SK-N-SH treated with all-trans-retinoic acid at 6 μM for 48 hours (cell line): ENCODE measurements around the gene BRI3.

Experiments
- ESRRG ChIP-seq: fragments of 250-450 bp; sonication (Bioruptor Pico); IDR thresholded peaks from 2 replicates; pipeline ENCODE4 v1.6.1; 2021; ENCODE audit warnings: mild to moderate bottlenecking
- ISL1 ChIP-seq: fragments of 250-450 bp; sonication (Bioruptor Pico); IDR thresholded peaks from 2 replicates; pipeline ENCODE4 v2.1.2; 2022; ENCODE audit warnings: mild to moderate bottlenecking, moderate library complexity
- PPARA ChIP-seq: fragments of 250-450 bp; sonication (Bioruptor Pico); IDR thresholded peaks from 2 replicates; pipeline ENCODE4 v1.5.0; 2020; ENCODE audit warnings: mild to moderate bottlenecking, borderline replicate concordance
- RARB ChIP-seq: fragments of 250-450 bp; sonication (Bioruptor Pico); IDR thresholded peaks from 2 replicates; pipeline ENCODE4 v1.8.0; 2021; ENCODE audit warnings: mild to moderate bottlenecking, moderate library complexity
- TF ChIP-seq, protein P1 (sequence below): fragments of 250-450 bp; sonication (Bioruptor Pico); IDR thresholded peaks from 2 replicates; pipeline ENCODE4 v1.8.0; 2020; ENCODE audit warnings: mild to moderate bottlenecking, moderate library complexity, borderline replicate concordance

DNA sequence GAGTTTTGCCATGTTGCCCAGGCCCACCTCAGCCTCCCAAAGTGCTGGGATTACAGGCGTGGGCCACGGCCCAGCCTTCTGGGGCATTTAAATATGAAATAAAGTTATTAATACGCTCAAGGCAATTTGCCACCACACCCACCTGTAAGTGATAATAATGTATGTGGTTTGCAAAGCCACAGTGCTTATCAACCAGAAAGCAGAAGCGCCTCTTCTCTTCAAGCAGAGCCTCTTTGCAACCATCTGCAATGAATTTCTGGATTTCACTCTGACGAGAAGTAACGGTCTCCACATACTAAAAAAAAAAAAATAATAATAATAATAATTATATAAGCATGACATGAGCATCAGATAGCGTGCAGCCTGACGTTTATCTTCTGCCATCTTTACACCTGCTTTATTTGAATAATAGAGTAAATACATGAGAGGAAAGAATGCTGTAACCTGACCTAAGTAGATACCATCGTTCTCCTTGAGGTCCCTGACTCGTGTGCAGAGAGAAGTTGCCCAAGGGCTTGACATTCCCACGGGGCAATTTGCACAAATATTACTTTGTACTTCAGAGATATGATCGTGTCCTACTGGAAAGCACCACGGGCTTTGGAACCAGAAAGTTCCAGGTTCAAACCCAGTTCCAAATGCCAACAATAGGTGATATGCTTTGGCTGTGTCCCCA lies 34.0 kb downstream of the BRI3 start:
- TF ChIP-seq RARB (CRISPR knock-in tag) (no peak), ESRRG (CRISPR knock-in tag) (no peak), PPARA (CRISPR knock-in tag) (no peak), ISL1 (CRISPR knock-in tag) (no peak)
- TF ChIP-seq, protein P1, sequence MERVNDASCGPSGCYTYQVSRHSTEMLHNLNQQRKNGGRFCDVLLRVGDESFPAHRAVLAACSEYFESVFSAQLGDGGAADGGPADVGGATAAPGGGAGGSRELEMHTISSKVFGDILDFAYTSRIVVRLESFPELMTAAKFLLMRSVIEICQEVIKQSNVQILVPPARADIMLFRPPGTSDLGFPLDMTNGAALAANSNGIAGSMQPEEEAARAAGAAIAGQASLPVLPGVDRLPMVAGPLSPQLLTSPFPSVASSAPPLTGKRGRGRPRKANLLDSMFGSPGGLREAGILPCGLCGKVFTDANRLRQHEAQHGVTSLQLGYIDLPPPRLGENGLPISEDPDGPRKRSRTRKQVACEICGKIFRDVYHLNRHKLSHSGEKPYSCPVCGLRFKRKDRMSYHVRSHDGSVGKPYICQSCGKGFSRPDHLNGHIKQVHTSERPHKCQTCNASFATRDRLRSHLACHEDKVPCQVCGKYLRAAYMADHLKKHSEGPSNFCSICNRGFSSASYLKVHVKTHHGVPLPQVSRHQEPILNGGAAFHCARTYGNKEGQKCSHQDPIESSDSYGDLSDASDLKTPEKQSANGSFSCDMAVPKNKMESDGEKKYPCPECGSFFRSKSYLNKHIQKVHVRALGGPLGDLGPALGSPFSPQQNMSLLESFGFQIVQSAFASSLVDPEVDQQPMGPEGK (CRISPR knock-in tag): no peak
